ENCODE results near the gene RBP5.

RBP5 gene

DNA sequence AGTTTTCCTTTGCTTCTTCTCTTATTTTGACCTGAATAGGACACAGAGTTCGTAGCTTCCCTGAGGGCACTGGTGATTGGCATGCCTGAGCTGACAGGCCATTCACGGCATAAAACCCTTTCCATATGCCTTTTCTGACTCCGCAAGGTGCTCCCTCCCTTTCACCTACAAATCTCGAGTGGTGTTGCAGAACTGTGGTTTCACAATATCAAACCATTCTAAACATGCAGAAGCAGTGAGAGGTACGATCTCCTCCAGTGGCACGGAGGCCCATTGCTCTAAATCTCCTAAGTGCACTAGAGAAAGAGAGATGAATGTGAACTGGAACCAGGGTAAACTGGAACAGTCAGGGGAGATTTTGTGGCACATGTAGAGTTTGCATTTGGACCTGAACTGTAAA, 25.4 kb upstream of the RBP5 start:
- Histone ChIP-seq H3K4me3 (ENCODE audit: low read depth, low read length) (no peak overlapping the region), H3K27ac (ENCODE audit: extremely low read depth, low read depth, low read length) (no peak overlapping the region), H3K36me3 (ENCODE audit: control insufficient read depth in 2 of 2, insufficient read depth in 1 of 2, low read length in 2 of 2) (peaks cover 3 to 73% of the 10 kb centered on the region in 2 experiments), H3K4me1 (ENCODE audit: control insufficient read depth, insufficient read depth, low read length) (no peaks in the 10 kb centered on the region; the same call in 1 of the 2 replicates), H3K9me3 (ENCODE audit: control insufficient read depth, insufficient read depth, low read depth, low read length) (no peaks in the 10 kb centered on the region)
- CTCF ChIA-PET, result interaction anchor here (0.6 to 4.0 kb wide), 9 partner anchors 9 to 218 kb away, joined by 3 to 35 read pairs (median 5); no protein-coding TSS in a partner anchor
- TF ChIP-seq HOXA7 (CRISPR knock-in tag; IDR thresholded peaks at IDR 0.05; ENCODE audit: borderline replicate concordance) (no peak), YY2 (tag by site-specific recombination; IDR thresholded peaks at IDR 0.05) (no peak), KLF9 (tag by site-specific recombination; IDR thresholded peaks at IDR 0.05; ENCODE audit: low read depth) (no peak), ZNF843 (tag by site-specific recombination; IDR thresholded peaks at IDR 0.05) (no peak), ZNF639 (tag by site-specific recombination; IDR thresholded peaks at IDR 0.05) (no peak)
- POLR2A ChIA-PET, result no interaction called here

- ChIA-PET POLR2A (no interaction called here), CTCF (interaction anchor here (0.6 to 4.0 kb wide), 6 partner anchors 8 to 190 kb away, joined by 4 to 35 read pairs (median 8); no protein-coding TSS in a partner anchor)
- H3K36me3 ChIP-seq (ENCODE audit: control insufficient read depth in 2 of 2, insufficient read depth in 1 of 2, low read length in 2 of 2), result peaks cover 3 to 82% of the 10 kb centered on the region in 2 experiments
- H3K27ac ChIP-seq (ENCODE audit: extremely low read depth, low read depth, low read length), result no peak overlapping the region
- no peaks in the 10 kb centered on the region; the same call in 1 of the 2 replicates for H3K4me1 ChIP-seq (ENCODE audit: control insufficient read depth, insufficient read depth, low read length)
- TF ChIP-seq GLI2 (tag by site-specific recombination; IDR thresholded peaks at IDR 0.05; ENCODE audit: borderline replicate concordance, low read depth) (no peak), ZNF404 (tag by site-specific recombination; IDR thresholded peaks at IDR 0.05) (no peak), ZBTB49 (tag by site-specific recombination; IDR thresholded peaks at IDR 0.05; ENCODE audit: low read depth) (no peak), KLF8 (tag by site-specific recombination; IDR thresholded peaks at IDR 0.05) (no peak), ZEB2 (tag by site-specific recombination; IDR thresholded peaks at IDR 0.05) (no peak), ZNF513 (tag by site-specific recombination; IDR thresholded peaks at IDR 0.05) (no peak), ZBTB44 (tag by site-specific recombination; IDR thresholded peaks at IDR 0.05) (no peak)
- TF ChIP-seq, protein P1, sequence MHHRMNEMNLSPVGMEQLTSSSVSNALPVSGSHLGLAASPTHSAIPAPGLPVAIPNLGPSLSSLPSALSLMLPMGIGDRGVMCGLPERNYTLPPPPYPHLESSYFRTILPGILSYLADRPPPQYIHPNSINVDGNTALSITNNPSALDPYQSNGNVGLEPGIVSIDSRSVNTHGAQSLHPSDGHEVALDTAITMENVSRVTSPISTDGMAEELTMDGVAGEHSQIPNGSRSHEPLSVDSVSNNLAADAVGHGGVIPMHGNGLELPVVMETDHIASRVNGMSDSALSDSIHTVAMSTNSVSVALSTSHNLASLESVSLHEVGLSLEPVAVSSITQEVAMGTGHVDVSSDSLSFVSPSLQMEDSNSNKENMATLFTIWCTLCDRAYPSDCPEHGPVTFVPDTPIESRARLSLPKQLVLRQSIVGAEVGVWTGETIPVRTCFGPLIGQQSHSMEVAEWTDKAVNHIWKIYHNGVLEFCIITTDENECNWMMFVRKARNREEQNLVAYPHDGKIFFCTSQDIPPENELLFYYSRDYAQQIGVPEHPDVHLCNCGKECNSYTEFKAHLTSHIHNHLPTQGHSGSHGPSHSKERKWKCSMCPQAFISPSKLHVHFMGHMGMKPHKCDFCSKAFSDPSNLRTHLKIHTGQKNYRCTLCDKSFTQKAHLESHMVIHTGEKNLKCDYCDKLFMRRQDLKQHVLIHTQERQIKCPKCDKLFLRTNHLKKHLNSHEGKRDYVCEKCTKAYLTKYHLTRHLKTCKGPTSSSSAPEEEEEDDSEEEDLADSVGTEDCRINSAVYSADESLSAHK (tag by site-specific recombination; IDR thresholded peaks at IDR 0.05), result no peak
- TF ChIP-seq, protein P2, sequence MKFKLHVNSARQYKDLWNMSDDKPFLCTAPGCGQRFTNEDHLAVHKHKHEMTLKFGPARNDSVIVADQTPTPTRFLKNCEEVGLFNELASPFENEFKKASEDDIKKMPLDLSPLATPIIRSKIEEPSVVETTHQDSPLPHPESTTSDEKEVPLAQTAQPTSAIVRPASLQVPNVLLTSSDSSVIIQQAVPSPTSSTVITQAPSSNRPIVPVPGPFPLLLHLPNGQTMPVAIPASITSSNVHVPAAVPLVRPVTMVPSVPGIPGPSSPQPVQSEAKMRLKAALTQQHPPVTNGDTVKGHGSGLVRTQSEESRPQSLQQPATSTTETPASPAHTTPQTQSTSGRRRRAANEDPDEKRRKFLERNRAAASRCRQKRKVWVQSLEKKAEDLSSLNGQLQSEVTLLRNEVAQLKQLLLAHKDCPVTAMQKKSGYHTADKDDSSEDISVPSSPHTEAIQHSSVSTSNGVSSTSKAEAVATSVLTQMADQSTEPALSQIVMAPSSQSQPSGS (tag by site-specific recombination; IDR thresholded peaks at IDR 0.05; ENCODE audit: low read depth), result no peak
- no peaks in the 10 kb centered on the region for H3K9me3 ChIP-seq (ENCODE audit: control insufficient read depth, insufficient read depth, low read depth, low read length)
- H3K4me3 ChIP-seq (ENCODE audit: low read depth, low read length), result no peak overlapping the region
Measured at GRCh38 chr12:7152818-7153217, 24.1 kb upstream of the RBP5 start.
